Common myeloid progenitor, CD34-positive (primary cell): ENCODE results near the gene SLC2A6.

Source experiments
- CTCF ChIA-PET: fragments of 350-600 bp; sonication (Branson Sonifier 250); formaldehyde crosslinking; loops from one replicate; lab custom pipeline; 2021; ENCODE audit warnings: antibody characterized with exemption; lab: Charles Lee
- POLR2A ChIA-PET: fragments of 350-600 bp; sonication (Branson Sonifier 250); formaldehyde crosslinking; loops from one replicate; lab custom pipeline; 2021; ENCODE audit warnings: antibody characterized with exemption; lab: Charles Lee
- DNase-seq, 3 donors: peaks; one replicate each; pipeline versions ENCODE4 v3.0.0 to v3.0.0-alpha.2; 2013
- H3K27ac ChIP-seq, 2 experiments: 1 replicate in 1 of 2; 2 replicates in 1 of 2; pipeline ENCODE4 v1.7.0; 2013; ENCODE audit warnings: inconsistent platforms in 2 of 2, low read length in 2 of 2, mild to moderate bottlenecking in 2 of 2, low read depth in 1 of 2, moderate library complexity in 1 of 2; ENCODE audit not compliant: severe bottlenecking in 2 of 2, insufficient read depth in 1 of 2, poor library complexity in 1 of 2
- H3K27me3 ChIP-seq, 5 experiments: replicated peaks in 2 of 5; 1 replicate in 3 of 5; 2 replicates in 2 of 5; pipeline versions ENCODE4 v1.6.1 to v1.7.0; 2013; ENCODE audit warnings: low read length in 4 of 5, mild to moderate bottlenecking in 2 of 5, moderate library complexity in 2 of 5, inconsistent platforms in 1 of 5; ENCODE audit not compliant: insufficient read depth in 5 of 5, control insufficient read depth in 4 of 5
- H3K36me3 ChIP-seq, 4 experiments: 1 replicate in 2 of 4; 2 replicates in 2 of 4; pipeline versions ENCODE4 v1.6.1 to v1.7.0; 2013; ENCODE audit warnings: low read length in 3 of 4, control low read depth in 1 of 4, mild to moderate bottlenecking in 1 of 4; ENCODE audit not compliant: control insufficient read depth in 4 of 4, insufficient read depth in 4 of 4
- H3K4me1 ChIP-seq, 4 experiments: 1 replicate in 3 of 4; 2 replicates in 1 of 4; pipeline versions ENCODE4 v1.6.1 to v1.7.1; 2013; ENCODE audit warnings: low read length in 3 of 4, mild to moderate bottlenecking in 3 of 4, control low read depth in 1 of 4, inconsistent platforms in 1 of 4, moderate library complexity in 1 of 4; ENCODE audit not compliant: control insufficient read depth in 4 of 4, insufficient read depth in 4 of 4; ENCODE audit errors: control extremely low read depth in 1 of 4
- H3K4me3 ChIP-seq, 7 experiments: 1 replicate in 4 of 7; 2 replicates in 3 of 7; pipeline versions ENCODE4 v1.5.1 to v1.7.0; 2013; ENCODE audit warnings: mild to moderate bottlenecking in 7 of 7, low read length in 6 of 7, moderate library complexity in 6 of 7, inconsistent platforms in 2 of 7, low read depth in 2 of 7, control low read depth in 1 of 7; ENCODE audit not compliant: insufficient read depth in 4 of 7, control insufficient read depth in 1 of 7; ENCODE audit errors: extremely low read depth in 1 of 7
- H3K9me3 ChIP-seq, 5 experiments: 1 replicate in 4 of 5; 2 replicates in 1 of 5; pipeline versions ENCODE4 v1.6.1 to v1.7.1; 2013; ENCODE audit warnings: low read length in 4 of 5, mild to moderate bottlenecking in 2 of 5, inconsistent platforms in 1 of 5, low read depth in 1 of 5, moderate library complexity in 1 of 5; ENCODE audit not compliant: control insufficient read depth in 4 of 5, insufficient read depth in 2 of 5; ENCODE audit errors: control extremely low read depth in 1 of 5
- WGBS: methylation state at CpG from one replicate; pipeline ENCODE4 v1.1.5; 2013; ENCODE audit not compliant: insufficient coverage; 5-methylcytosine and 5-hydroxymethylcytosine counted together

Gene SLC2A6

GRCh38 chr9:133433351-133433843 is 45.5 kb downstream of the SLC2A6 start:
- Histone ChIP-seq H3K9me3 (no peaks in the 10 kb centered on the region), H3K27ac (no peak overlapping the region), H3K27me3 (peaks cover 0 to 2% (median 0%) of the 10 kb centered on the region in 5 experiments), H3K4me1 (peaks cover 0 to 11% (median 7%) of the 10 kb centered on the region in 4 experiments), H3K36me3 (no peaks in the 10 kb centered on the region), H3K4me3 (no peak overlapping the region)
- DNase-seq, result no peak
- POLR2A ChIA-PET, result no interaction called here
- 96% methylated on average over 10 of the region's 11 CpGs for WGBS
- CTCF ChIA-PET, result interaction anchor here (1.1 to 1.4 kb wide), 2 partner anchors 9 to 18 kb away, joined by 3 read pairs; no protein-coding TSS in a partner anchor

GRCh38 chr9:133430244-133430643 is 48.7 kb downstream of the SLC2A6 start:
- WGBS, result no CpG with 5 or more reads among the region's 1 CpG
- Histone ChIP-seq H3K27me3 (peaks cover 0 to 18% (median 12%) of the 10 kb centered on the region in 5 experiments), H3K36me3 (no peaks in the 10 kb centered on the region), H3K9me3 (no peaks in the 10 kb centered on the region), H3K4me1 (peaks cover 0 to 15% (median 12%) of the 10 kb centered on the region in 4 experiments), H3K27ac (no peak overlapping the region), H3K4me3 (no peak overlapping the region)
- POLR2A ChIA-PET, result no interaction called here
- peak in 1 of 3 donors; percentile 15 for DNase-seq
- CTCF ChIA-PET, result interaction anchor here (0.6 to 2.8 kb wide), 7 partner anchors 11 to 206 kb away, joined by 3 to 9 read pairs (median 3); partner anchors contain the start of gene REXO4

- peak; percentile 45 to 60 (median 54) for DNase-seq
- Histone ChIP-seq H3K27me3 (peaks cover 0 to 18% (median 12%) of the 10 kb centered on the region in 5 experiments), H3K9me3 (no peaks in the 10 kb centered on the region), H3K27ac (no peak overlapping the region), H3K4me3 (peak overlapping the region in 2 of 7 experiments; percentile 4 to 28), H3K36me3 (no peaks in the 10 kb centered on the region), H3K4me1 (peaks cover 0 to 15% (median 12%) of the 10 kb centered on the region in 4 experiments)
- CTCF ChIA-PET, result interaction anchor here (0.9 to 2.8 kb wide), 6 partner anchors 11 to 55 kb away, joined by 3 to 9 read pairs (median 4); partner anchors contain the start of gene REXO4
- WGBS, result 39% methylated on average over 31 of the region's 49 CpGs
- POLR2A ChIA-PET, result no interaction called here
Observed at GRCh38 chr9:133429641-133430161, 49.2 kb downstream of the SLC2A6 start.

- Histone ChIP-seq H3K4me1 (peaks cover 0 to 15% (median 12%) of the 10 kb centered on the region in 4 experiments), H3K9me3 (no peaks in the 10 kb centered on the region), H3K27me3 (peaks cover 0 to 18% (median 12%) of the 10 kb centered on the region in 5 experiments), H3K4me3 (peak overlapping the region in 2 of 7 experiments; percentile 4 to 28), H3K27ac (no peak overlapping the region), H3K36me3 (no peaks in the 10 kb centered on the region)
- WGBS, result 0% methylated on average over 3 of the region's 18 CpGs
- ChIA-PET CTCF (no interaction called here), POLR2A (no interaction called here)
- DNase-seq, result peak in 1 of 3 donors; percentile 21
Observed at GRCh38 chr9:133429214-133429613, 49.7 kb downstream of the SLC2A6 start.

GRCh38 chr9:133428617-133429101 is 50.2 kb downstream of the SLC2A6 start:
- DNase-seq, result peak in 1 of 3 donors; percentile 18
- Histone ChIP-seq H3K27ac (no peak overlapping the region), H3K27me3 (peaks cover 0 to 18% (median 12%) of the 10 kb centered on the region in 5 experiments), H3K4me1 (peaks cover 0 to 15% (median 12%) of the 10 kb centered on the region in 4 experiments), H3K36me3 (no peaks in the 10 kb centered on the region), H3K9me3 (no peaks in the 10 kb centered on the region), H3K4me3 (peak overlapping the region in 3 of 7 experiments; percentile 19 to 66 (median 36))
- WGBS, result under 1% methylated on average over 36 of the region's 57 CpGs
- POLR2A ChIA-PET, result no interaction called here
- CTCF ChIA-PET, result interaction anchor here (1.5 to 1.6 kb wide), 2 partner anchors 10 to 12 kb away, joined by 3 to 7 read pairs; no protein-coding TSS in a partner anchor

- ChIA-PET CTCF (interaction anchor here (1.0 to 1.6 kb wide), 3 partner anchors 9 to 68 kb away, joined by 3 to 7 read pairs (median 3); no protein-coding TSS in a partner anchor), POLR2A (no interaction called here)
- peaks cover 0 to 18% (median 12%) of the 10 kb centered on the region in 5 experiments for H3K27me3 ChIP-seq
- 70% methylated on average over 9 of the region's 10 CpGs for WGBS
- H3K4me3 ChIP-seq, result peak overlapping the region in 1 of 7 experiments; percentile 66
- DNase-seq, result no peak
- H3K4me1 ChIP-seq, result peaks cover 0 to 15% (median 12%) of the 10 kb centered on the region in 4 experiments
- no peaks in the 10 kb centered on the region for H3K9me3 ChIP-seq
- no peaks in the 10 kb centered on the region for H3K36me3 ChIP-seq
- no peak overlapping the region for H3K27ac ChIP-seq
Observed at GRCh38 chr9:133427658-133428348, 51.1 kb downstream of the SLC2A6 start.
